ENCODE results near the gene DNAJC10.
"Not testable (repeated sequence)": the region's sequence is repeated elsewhere in the genome, so short reads cannot be mapped to it uniquely, and the experiment has no call there.

The DNAJC10 gene

GRCh38 chr2:182715892-182716649 is at the start of gene DNAJC10:
DNAJC10 (plus strand) TSS chr2:182716257; CDS start chr2:182718087, 1,830 bp downstream.
- DNase-seq (ENCODE audit: low spot score), result peak; percentile 89

GRCh38 chr2:182666674-182667314 is 49.3 kb upstream of the DNAJC10 start:
- peak; percentile 48 for DNase-seq (ENCODE audit: low spot score)

- no peak for DNase-seq (ENCODE audit: low spot score)
Measured at GRCh38 chr2:182667315-182667695, 48.8 kb upstream of the DNAJC10 start.

- no peak for DNase-seq (ENCODE audit: low spot score)
Measured at GRCh38 chr2:182668671-182669070, 47.4 kb upstream of the DNAJC10 start.

- no peak for DNase-seq (ENCODE audit: low spot score)
Measured at GRCh38 chr2:182672466-182673165, 43.4 kb upstream of the DNAJC10 start.

GRCh38 chr2:182680837-182681236 is 35.2 kb upstream of the DNAJC10 start:
- DNase-seq (ENCODE audit: low spot score), result no peak

DNA sequence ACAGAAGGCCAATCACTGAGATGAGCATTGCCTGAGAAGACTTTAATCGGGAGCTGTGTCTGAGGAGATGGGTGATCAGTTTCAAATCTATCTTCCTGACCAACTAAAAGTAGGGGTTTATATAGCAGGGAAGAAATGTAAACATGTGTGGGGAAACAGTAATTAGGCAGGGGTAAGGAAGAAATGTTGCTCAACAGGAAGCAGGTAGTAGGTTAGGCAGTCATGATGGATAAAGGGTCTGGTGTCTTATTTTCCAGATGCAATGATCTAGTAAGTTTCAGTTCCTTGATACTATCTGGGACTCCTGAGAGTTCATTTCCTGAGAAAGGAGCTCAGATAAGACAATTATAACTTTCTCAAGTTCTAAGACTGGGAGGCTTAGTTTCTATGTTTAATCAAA is 33.8 kb upstream of the DNAJC10 start:
- DNase-seq (ENCODE audit: low spot score), result no peak

DNA sequence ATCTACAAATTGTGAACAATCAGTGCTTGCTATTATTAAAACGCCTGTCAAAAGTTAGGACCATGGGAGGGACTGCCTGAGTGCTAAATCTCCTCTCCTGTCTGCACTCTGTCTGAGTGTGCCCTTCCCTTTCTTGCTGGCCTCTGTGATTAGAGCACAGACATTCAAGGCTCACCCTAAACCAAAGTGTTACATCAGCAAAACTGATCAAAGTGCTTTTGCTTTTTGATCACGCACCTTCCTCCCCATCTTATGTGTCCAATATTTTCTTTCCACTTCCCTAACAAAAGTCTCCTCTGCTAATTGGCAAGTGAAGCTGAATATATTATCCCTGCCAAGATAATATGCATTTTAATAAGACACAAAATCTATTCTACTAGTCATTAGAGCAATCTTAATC is 30.5 kb upstream of the DNAJC10 start:
- no peak for DNase-seq (ENCODE audit: low spot score)

- not testable (repeated sequence) for DNase-seq (ENCODE audit: low spot score)
Measured at GRCh38 chr2:182686763-182687162, 29.3 kb upstream of the DNAJC10 start.

DNA sequence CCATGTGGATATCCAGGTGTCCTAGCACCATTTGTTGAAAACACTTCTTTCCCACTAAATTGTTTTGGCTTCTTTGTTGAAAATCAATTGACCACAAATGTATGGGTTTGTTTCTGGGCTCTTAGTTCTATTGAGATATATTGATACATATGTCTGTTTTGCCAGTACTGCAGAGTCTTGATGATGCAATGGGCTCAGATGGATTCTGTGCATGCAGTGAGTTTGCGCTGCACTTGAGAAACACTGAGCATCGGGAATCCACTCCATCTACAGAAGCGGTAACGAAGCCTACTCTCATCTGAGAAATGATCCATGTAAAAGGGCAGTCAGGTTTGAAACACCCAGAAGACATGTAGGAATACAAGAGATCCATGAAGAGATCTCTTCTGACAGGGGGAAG is 21.9 kb upstream of the DNAJC10 start:
- DNase-seq (ENCODE audit: low spot score), result no peak

DNA sequence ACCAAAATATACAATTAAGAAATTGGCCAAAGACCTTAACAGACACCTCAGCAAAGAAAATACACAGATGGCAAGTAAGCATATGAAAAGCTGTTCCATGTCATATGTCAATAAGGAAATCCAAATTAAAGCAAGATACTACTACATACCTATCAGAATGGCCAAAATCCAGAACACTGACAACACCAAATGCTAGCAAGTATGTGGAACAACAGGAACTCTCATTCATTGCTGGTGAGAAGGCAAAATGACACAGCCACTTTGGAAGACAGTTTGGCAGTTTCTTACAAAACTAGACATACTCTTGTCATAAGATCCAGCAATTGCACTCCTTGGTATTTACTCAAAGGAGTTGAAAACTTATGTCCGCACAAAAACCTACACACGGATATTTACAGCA is 20.3 kb upstream of the DNAJC10 start:
- DNase-seq (ENCODE audit: low spot score), result no peak

- no peak for DNase-seq (ENCODE audit: low spot score)
Measured at GRCh38 chr2:182698671-182699070, 17.4 kb upstream of the DNAJC10 start.

DNA sequence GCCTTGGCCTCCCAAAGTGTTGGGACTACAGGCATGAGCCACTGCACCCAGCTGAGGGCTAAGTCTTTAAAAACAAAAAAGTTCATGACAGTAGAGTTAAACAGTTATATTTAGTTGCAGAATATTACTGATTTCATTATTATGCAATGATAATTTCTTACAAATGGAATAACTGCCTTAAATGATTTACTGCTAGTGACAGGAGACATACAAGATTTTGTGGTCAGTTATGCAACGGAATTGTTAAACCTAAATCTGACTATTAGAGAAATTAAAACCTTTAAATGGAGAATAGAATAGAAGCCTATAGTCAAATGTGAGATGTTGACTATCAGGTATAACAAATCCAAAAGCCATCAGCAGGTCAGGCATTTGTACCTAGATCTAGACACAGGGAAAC is 10.3 kb upstream of the DNAJC10 start:
- no peak for DNase-seq (ENCODE audit: low spot score)

DNA sequence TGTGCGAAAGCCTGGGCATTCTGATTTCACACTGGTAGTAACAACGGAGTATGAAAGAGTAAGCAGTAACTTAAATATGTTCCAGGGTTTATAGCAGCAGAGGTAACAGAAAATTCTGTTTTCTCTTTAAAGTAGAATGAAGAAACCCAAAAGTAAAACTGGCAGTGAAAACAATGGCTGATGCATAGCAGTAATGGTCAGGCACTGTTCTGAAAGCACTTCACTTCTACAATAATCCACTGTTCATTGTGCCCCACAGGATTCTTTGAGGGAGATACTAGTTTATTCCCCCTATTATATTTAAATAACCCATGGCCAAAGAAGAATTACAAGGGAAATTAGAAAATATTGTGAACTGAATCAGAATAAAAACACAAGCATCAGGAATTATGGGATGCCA is 9.3 kb upstream of the DNAJC10 start:
- DNase-seq (ENCODE audit: low spot score), result no peak

DNA sequence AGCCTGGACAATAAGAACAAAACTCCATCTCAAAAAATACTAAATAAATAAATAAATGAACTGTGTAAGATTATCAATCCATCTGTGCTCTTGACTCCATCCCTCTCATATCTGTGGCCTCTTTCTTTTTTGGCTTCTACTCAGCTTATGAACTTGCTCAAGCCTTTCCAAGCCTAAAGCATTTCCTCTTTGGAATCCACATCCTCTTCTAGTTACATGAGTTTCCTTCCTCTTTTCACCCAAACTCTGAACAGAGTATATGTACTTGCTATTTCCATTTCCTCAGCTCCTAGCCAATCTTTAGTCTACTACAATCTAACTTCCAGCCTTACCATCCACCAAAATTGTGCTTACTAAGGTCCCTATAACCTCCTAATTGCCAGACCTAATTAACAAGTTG is 2.5 kb upstream of the DNAJC10 start:
- no peak for DNase-seq (ENCODE audit: low spot score)

DNA sequence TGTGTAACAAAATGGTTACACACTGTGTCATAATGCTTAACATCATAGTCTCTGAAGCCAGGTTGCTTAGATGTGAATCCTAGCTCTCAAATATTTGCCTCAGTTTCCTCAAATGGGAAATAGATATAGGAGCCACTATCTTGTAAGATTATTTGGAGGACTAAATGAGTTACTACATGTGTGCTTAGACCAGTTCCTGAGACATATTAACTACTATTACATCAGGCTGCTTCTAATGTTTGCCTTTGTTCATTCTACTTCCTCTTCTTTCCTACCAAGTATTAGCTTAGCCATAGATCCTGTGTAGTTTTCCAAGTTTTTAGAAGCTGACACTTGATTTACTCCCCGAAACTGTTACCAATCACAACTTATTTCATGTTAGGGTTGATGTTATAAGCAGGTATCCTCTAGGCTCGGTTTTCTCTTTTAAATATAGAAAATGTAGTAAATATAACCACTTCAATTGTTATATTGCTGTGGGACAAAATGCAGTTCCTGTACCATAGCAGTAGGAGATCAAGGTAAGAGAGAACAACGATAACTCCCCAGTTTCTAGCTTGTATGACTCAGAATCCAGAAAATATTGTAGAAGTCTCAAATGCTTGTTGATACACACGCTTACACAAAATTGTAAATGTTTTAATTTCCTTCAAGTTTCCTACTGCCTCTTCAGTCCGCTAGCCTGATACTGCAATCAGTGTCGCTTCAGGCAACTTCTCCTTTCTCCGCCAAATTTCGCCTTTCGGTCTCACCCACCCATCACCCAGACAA is 751 bp upstream of the DNAJC10 start:
- DNase-seq (ENCODE audit: low spot score), result no peak

DNA sequence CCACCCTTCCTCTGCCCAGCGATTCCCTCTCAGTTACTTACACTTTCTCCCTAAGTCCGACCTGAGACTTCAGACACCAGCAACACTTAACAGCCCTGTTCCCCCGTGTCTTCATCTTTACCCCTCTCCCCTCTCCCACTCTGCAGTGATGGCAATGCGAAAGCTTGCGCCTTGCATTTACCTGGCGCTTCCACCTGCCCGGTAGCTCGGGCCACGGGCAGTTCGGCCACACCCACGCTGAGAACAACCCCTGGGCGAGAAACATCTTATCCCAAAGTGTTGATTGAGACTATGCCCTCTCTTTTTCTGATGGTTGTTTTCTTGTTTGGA is 558 bp downstream of the DNAJC10 start:
- peak; percentile 12 for DNase-seq (ENCODE audit: low spot score)

DNA sequence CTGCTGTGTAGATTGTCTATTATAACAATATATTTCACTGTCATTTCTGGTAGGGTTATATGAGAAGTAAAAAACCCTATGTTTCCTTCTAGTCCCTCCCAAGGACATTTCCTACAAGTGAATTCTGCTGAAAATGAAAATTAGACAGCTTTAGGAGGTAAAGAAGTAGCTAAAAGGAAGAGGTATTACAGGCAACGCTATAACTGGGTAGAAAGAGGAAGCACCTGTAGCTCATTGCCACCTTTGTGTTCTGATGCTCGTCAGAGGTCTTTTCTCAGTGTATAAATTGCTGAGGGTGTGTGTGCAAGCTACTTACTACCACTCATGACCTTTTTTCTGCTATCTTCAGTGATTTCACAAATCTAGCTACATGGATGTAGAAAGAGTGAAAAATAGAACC is 1.4 kb downstream of the DNAJC10 start:
- no peak for DNase-seq (ENCODE audit: low spot score)

- DNase-seq (ENCODE audit: low spot score), result no peak
Measured at GRCh38 chr2:182717816-182718215, 1.8 kb downstream of the DNAJC10 start.

GRCh38 chr2:182718459-182718858 is 2.4 kb downstream of the DNAJC10 start:
- DNase-seq (ENCODE audit: low spot score), result no peak

GRCh38 chr2:182719116-182719515 is 3.1 kb downstream of the DNAJC10 start:
- DNase-seq (ENCODE audit: low spot score), result not testable (repeated sequence)

DNA sequence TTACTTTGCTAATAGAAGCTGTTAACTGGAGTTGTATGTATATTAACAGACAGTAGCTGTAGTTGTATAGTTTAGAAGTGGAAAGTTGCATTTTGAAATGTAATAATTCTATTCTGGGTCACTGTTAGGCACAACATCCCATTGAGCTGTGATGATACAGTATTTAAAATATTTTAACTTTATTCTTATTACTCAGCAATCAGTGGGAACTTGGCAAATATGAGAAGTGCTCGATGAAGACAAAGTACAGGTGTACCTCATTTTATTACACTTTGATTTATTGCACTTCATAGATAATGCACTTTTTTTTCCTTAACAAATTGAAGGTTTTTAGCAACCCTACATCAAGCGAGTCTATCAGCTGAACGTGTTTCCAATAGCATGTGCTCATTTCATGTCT is 8.6 kb downstream of the DNAJC10 start:
- DNase-seq (ENCODE audit: low spot score), result no peak

DNA sequence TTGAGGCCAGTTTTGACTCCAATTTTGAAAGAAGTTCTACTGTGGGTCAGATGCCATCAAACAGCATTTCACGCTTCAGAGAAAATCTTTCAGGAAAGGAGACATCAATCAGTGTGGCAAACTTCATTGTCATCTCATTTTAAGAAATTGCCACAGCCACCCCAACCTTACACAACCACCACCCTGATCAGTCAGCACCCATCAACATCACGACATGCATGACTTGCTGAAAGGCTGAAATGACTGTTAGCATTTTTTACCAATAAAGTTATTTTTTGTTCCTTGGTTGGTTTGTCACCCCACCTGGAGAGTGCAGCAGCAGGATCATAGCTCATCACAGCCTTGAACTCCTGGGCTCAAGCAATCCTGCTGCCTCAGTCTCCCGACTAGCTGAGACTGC is 10.4 kb downstream of the DNAJC10 start:
- DNase-seq (ENCODE audit: low spot score), result no peak

Data from CD4-positive, alpha-beta T cell treated with Interleukin-2 at 100 ng/mL for 4 hours (primary cell).